Ovary (tissue), 9 donors: ENCODE data around the gene IKZF1. TPM values are rescaled to one million over a fixed set of nuclear protein-coding genes. Genes with fewer than 3 reads are reported as not detected.

Experiments
- DNase-seq, 5 donors: peaks; one replicate each; pipeline ENCODE4 v3.0.0-alpha.2; 2019 to 2020
- H3K27ac ChIP-seq, 2 donors: fragments of 200-600 bp; one replicate each; pipeline versions ENCODE4 v1.5.1 to v1.8.0; 2019 to 2022
- H3K27me3 ChIP-seq: fragments of 200-600 bp; one replicate; pipeline ENCODE4 v1.8.0; 2022
- H3K36me3 ChIP-seq: fragments of 200-600 bp; sonication (generic); one replicate; pipeline ENCODE4 v1.5.1; 2019
- H3K4me1 ChIP-seq: one replicate; pipeline ENCODE4 v1.8.1; 2013; ENCODE audit warnings: mild to moderate bottlenecking, moderate library complexity; ENCODE audit not compliant: insufficient read depth
- H3K4me3 ChIP-seq: fragments of 200-600 bp; sonication (generic); one replicate; pipeline ENCODE4 v1.5.1; 2017
- H3K9me3 ChIP-seq, 2 donors: fragments of 200-600 bp in 1 of 2; sonication (generic) in 1 of 2; one replicate each; pipeline versions ENCODE4 v1.5.1 to v1.8.1; 2013 to 2019; ENCODE audit warnings: mild to moderate bottlenecking in 1 of 2, moderate library complexity in 1 of 2
- CTCF ChIP-seq, 3 donors: fragments of 450-650 bp in 2 of 3; fragments of 200-600 bp in 1 of 3; IDR thresholded peaks; one replicate each; pipeline versions ENCODE4 v1.5.1 to v1.8.0; 2016 to 2022; ENCODE audit warnings: antibody characterized with exemption in 3 of 3, mild to moderate bottlenecking in 1 of 3
- EP300 ChIP-seq: sonication (generic); formaldehyde crosslinking; IDR thresholded peaks from one replicate; pipeline ENCODE4 v1.6.1; 2017; ENCODE audit warnings: antibody characterized with exemption
- POLR2A ChIP-seq: fragments of 450-650 bp; IDR thresholded peaks from one replicate; pipeline ENCODE4 v1.6.1; 2017; ENCODE audit warnings: antibody characterized with exemption, mild to moderate bottlenecking, moderate library complexity
- WGBS, 3 donors: extraction: QIAGEN DNeasy Blood & Tissue Kit in 1 of 3; methylation state at CpG; one replicate each; pipeline versions ENCODE4 v1.1.5 to v1.1.7; 2013 to 2017; 5-methylcytosine and 5-hydroxymethylcytosine counted together
- intact Hi-C, 4 donors: fragments of 100-400 bp; cut with DNase I; formaldehyde crosslinking; loops; one replicate each; pipeline versions ENCODE4 v1.11.0 to v1.15.1; 2022 to 2023
- polyA plus RNA-seq, 2 donors: library from polyadenylated mRNA; stranded (reverse); fragments of 200-250 nt in 1 of 2; fragments of 350-450 nt in 1 of 2; fragmentation: Illumina TruSeq in 1 of 2; extraction: RNeasy Lipid Tissue Mini Kit (QIAGEN cat#74804) in 1 of 2; gene quantifications; one replicate each; pipeline ENCODE4 v1.2.3, GENCODE V29; 2013 to 2014
- total RNA-seq, 7 donors: library from RNA; depleted of rRNA in 2 of 7; stranded (reverse); fragments of >200 nt in 2 of 7; fragmentation: NEBNext Ultra II Directional in 3 of 7; extraction: Animal tissue kit (Norgen Biotek cat#: 25700) in 3 of 7; gene quantifications; one replicate each; pipeline versions ENCODE4 v1.1.0 to v1.2.4, GENCODE V29; 2016 to 2023
- donor health status: DM: no; HTN: no; CAD: no; lungs with moderate emphysema.
- donor health status: DM: no; HTN: no; CAD: no.
- donor health status: Bipolar disorder and iron deficiency.
- donor health status: DM: yes; HTN: yes; CAD: no.
- donor health status: DM: no; HTN: no; CAD: no.
- donor health status: DM: yes; HTN: yes; CAD: no.

Gene IKZF1
- total and polyA plus RNA-seq, 9 donors, result 0.59 to 7.5 (median 3.3) TPM

- Histone ChIP-seq H3K4me1 (no peaks in the 10 kb centered on the region), H3K9me3 (no peaks in the 10 kb centered on the region), H3K27me3 (no peaks in the 10 kb centered on the region), H3K27ac (no peak overlapping the region), H3K36me3 (no peaks in the 10 kb centered on the region), H3K4me3 (no peak overlapping the region)
- DNase-seq, result no peak
- intact Hi-C loops, result no loop called here
- WGBS, 3 donors, result 46 to 57% (median 52%) methylated on average over 4 of the region's 4 CpGs
- TF ChIP-seq EP300 (no peak), CTCF (IDR thresholded peaks at IDR 0.05) (no peak), POLR2A (no peak)
Observed at GRCh38 chr7:50285269-50285668, 19.2 kb upstream of the IKZF1 start.

- WGBS, 3 donors, result 72 to 79% (median 74%) methylated on average over 1 of the region's 1 CpG
- intact Hi-C loops, result no loop called here
- Histone ChIP-seq H3K27ac (no peak overlapping the region), H3K4me3 (no peak overlapping the region), H3K4me1 (no peaks in the 10 kb centered on the region), H3K9me3 (no peaks in the 10 kb centered on the region), H3K27me3 (no peaks in the 10 kb centered on the region), H3K36me3 (no peaks in the 10 kb centered on the region)
- no peak for TF ChIP-seq EP300
- TF ChIP-seq CTCF (IDR thresholded peaks at IDR 0.05), result no peak
- TF ChIP-seq POLR2A, result no peak
- DNase-seq, result no peak
Observed at GRCh38 chr7:50287129-50287528, 17.4 kb upstream of the IKZF1 start.

- H3K4me3 ChIP-seq, result no peak overlapping the region
- no peak for DNase-seq
- H3K4me1 ChIP-seq, result no peaks in the 10 kb centered on the region
- no peaks in the 10 kb centered on the region for H3K9me3 ChIP-seq
- H3K27ac ChIP-seq, result no peak overlapping the region
- no peaks in the 10 kb centered on the region for H3K36me3 ChIP-seq
- intact Hi-C loops, result no loop called here
- no peaks in the 10 kb centered on the region for H3K27me3 ChIP-seq
- TF ChIP-seq POLR2A (no peak), EP300 (no peak), CTCF (IDR thresholded peaks at IDR 0.05) (no peak)
Observed at GRCh38 chr7:50292165-50292757, 12.3 kb upstream of the IKZF1 start.

- H3K4me1 ChIP-seq, result no peaks in the 10 kb centered on the region
- H3K36me3 ChIP-seq, result no peaks in the 10 kb centered on the region
- intact Hi-C loops, result no loop called here
- no peak for DNase-seq
- TF ChIP-seq CTCF (IDR thresholded peaks at IDR 0.05) (no peak), EP300 (no peak), POLR2A (no peak)
- no peak overlapping the region for H3K27ac ChIP-seq
- H3K9me3 ChIP-seq, result no peaks in the 10 kb centered on the region
- H3K27me3 ChIP-seq, result no peaks in the 10 kb centered on the region
- H3K4me3 ChIP-seq, result no peak overlapping the region
Observed at GRCh38 chr7:50292763-50293162, 11.8 kb upstream of the IKZF1 start.
